ENCODE measurements around the gene DNAAF8.

Gene DNAAF8

GRCh38 chr16:4734063-4734729 lies at the start of gene DNAAF8, which contains the start of gene ANKS3:
TSS of gene DNAAF8 (plus strand) at chr16:4734537. CDS start at chr16:4736515, 1,978 bp downstream.
TSS of gene ANKS3 (minus strand) at chr16:4734271. CDS start at chr16:4730149, 4,122 bp downstream.
- no peak for TF ChIP-seq CTCF (conservative IDR thresholded peaks at IDR 0.05)
- H3K27ac ChIP-seq = peak within 1 kb of the TSS; percentile 79

- no peak overlapping the region for H3K27ac ChIP-seq
- no peak for TF ChIP-seq CTCF (conservative IDR thresholded peaks at IDR 0.05)
These were observed 49.6 kb upstream of the DNAAF8 start for GRCh38 chr16:4684763-4685162.

GRCh38 chr16:4685292-4685691 lies 49.0 kb upstream of the DNAAF8 start:
- H3K27ac ChIP-seq = no peak overlapping the region
- TF ChIP-seq CTCF (conservative IDR thresholded peaks at IDR 0.05) = no peak

- no peak overlapping the region for H3K27ac ChIP-seq
- no peak for TF ChIP-seq CTCF (conservative IDR thresholded peaks at IDR 0.05)
These were observed 48.4 kb upstream of the DNAAF8 start for GRCh38 chr16:4685776-4686496.

- H3K27ac ChIP-seq = no peak overlapping the region
- no peak for TF ChIP-seq CTCF (conservative IDR thresholded peaks at IDR 0.05)
These were observed 47.7 kb upstream of the DNAAF8 start for GRCh38 chr16:4686497-4687210.

GRCh38 chr16:4687416-4687815 lies 46.9 kb upstream of the DNAAF8 start:
- no peak for TF ChIP-seq CTCF (conservative IDR thresholded peaks at IDR 0.05)
- H3K27ac ChIP-seq = no peak overlapping the region
